GM21619 (cell line): ENCODE data around the gene KCTD16.

Source experiments
- ATAC-seq: cut with Tn5 transposase; IDR thresholded peaks from one replicate; pipeline ENCODE4 v1.9.1; 2021; ENCODE audit not compliant: unreplicated experiment

KCTD16 gene

GRCh38 chr5:144162686-144163085 is 8.0 kb upstream of the KCTD16 start:
- no peak for ATAC-seq

- no peak for ATAC-seq
Observed at GRCh38 chr5:144166696-144167095, 4.0 kb upstream of the KCTD16 start.

DNA sequence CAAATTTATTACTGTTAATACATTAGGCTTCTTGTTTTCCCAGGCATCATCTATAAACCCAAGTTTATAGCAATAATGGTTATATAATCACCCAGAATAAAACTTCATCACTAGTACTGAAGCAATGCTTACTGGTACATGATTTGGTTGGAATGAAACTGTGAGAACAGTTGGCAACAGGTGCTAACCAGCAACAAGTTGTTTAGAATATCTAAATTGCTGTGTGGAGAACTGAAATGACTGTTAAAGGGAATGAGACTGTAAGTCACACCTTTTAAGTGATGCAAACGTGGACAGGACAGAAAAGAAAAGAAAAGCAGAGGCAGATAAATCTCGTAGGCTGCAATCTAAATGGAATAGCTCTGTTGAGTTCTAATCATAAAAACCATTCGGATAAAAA is 2.7 kb upstream of the KCTD16 start:
- ATAC-seq = no peak

DNA sequence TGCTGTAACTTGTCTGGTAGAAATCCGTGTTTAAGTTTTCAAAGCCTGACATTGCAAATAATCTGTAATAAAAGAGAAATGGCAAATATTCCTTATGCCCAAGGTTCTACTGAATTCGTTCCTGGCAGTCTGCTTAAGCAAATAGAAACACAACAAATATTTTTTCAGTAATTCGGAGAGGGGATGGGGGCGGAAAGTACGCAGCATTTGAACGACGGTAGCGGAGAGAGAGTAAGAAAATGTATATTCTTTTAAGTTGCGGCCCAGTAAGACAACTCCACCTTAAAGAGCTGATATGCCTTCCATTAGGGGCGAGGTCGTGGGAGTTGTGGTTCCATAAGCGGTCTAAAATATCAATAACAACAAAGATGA is 783 bp upstream of the KCTD16 start:
- ATAC-seq = no peak

GRCh38 chr5:144173766-144174165 is 3.1 kb downstream of the KCTD16 start:
- ATAC-seq = no peak

- no peak for ATAC-seq
Observed at GRCh38 chr5:144177548-144177947, 6.9 kb downstream of the KCTD16 start.

- ATAC-seq = no peak
Observed at GRCh38 chr5:144179226-144179625, 8.6 kb downstream of the KCTD16 start.

GRCh38 chr5:144183254-144183889 is 12.7 kb downstream of the KCTD16 start:
- no peak for ATAC-seq

DNA sequence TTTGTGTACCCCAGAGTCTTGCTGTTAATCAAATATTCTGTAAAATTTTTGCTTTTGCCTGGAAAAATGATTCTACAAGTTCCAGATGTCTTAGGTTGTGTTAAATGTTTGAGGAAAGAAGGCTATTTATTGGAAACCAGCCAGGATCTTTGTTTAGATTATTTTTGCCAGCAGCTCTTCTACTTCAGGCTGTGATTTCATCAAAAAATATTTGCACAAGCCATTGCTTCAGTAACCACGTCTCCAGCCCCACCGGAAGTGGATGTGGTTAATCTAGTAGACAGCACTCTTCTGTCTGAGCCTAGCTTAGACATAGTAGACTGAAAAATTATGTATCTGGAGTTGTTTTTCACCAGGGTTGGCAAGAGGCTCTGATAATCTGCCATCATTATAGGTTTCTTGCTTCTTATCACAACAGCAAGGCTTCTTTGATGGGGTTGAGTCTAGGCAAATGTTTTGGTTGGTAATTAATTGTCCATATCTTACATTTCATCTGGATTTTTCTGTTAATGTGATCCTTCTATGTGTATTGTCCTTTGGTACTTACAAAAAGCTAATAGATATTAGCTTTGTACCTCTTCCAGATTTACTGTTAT is 17.1 kb downstream of the KCTD16 start:
- peak; percentile 84 for ATAC-seq

GRCh38 chr5:144189800-144190429 is 19.2 kb downstream of the KCTD16 start:
- ATAC-seq = peak; percentile 28

- ATAC-seq = no peak
Observed at GRCh38 chr5:144191531-144191930, 20.9 kb downstream of the KCTD16 start.

GRCh38 chr5:144191998-144192397 is 21.3 kb downstream of the KCTD16 start:
- peak; percentile 88 for ATAC-seq

DNA sequence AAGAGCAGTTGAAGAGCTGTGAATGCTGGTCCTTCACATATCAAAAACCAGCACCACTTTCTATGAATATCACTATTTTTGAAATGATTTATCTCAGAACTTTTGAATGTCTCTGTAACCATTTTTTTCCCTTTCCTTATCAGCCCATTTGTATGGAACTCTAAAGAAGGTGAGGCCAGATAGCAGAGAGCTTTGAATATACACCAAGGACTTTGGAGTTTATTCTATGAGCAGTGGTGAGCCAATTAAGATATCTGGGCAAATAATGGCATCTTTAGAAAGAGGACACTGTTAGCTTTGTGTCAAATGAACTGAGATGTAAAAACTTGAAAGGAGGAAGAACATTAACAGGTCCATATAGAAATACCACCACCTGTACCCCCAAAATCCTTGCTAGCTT is 22.0 kb downstream of the KCTD16 start:
- no peak for ATAC-seq

DNA sequence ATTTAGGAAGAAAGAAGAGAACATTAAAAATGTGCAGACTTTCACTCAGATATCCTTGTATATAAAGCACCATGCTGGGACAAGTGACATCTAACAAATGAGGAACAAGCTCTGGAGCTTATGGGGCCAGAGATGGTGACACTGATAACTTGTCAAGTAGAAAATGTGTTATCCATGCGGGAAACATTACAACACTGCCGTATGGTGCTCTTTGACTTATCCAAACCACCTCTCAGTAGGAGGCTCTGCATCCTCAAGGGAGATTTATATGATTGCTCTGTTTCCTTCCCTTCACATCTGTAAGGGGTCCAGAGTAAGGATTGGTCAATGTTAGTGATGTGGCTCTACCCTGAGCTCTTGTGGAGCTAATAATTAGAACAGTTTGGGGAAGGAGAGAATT is 23.5 kb downstream of the KCTD16 start:
- no peak for ATAC-seq

GRCh38 chr5:144195448-144195847 is 24.8 kb downstream of the KCTD16 start:
- no peak for ATAC-seq

GRCh38 chr5:144196612-144197011 is 25.9 kb downstream of the KCTD16 start:
- ATAC-seq = no peak

DNA sequence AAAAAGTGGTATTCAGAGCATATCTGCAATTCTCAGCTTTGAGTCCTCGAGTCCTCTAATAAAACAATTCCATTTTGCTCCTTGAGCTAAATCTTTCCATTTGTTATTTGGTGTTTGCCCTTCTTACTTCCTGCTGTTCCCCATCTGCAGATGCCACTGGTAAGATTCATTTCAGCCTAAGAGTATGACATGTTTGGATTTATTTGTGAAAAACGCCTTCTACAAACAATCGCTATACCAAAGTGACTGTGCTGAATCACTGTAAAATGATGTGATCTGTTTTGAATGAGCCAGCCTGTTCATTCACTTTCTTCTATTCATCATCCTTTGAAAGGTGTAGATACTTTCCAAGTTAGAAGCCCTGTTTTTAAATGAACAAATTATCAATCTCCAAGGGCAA is 27.7 kb downstream of the KCTD16 start:
- ATAC-seq = no peak

DNA sequence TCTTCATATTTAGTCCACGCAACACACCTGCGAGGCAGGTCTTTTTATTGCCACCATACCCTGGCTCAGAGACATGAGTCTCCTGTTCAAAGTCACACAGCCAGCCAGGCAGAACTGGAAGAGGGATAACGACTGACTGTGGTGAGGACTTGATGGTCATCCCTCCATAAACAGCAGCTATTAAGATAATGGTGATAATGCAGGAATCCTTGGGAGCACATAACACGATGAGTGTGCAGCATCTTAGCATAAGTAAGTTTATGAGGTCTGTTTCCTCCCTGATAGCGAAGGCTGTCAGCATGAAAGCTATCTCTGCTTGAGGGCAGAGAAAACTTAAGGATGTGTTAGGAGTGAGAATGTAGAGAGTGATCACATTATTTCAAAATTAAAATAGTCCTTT is 30.9 kb downstream of the KCTD16 start:
- ATAC-seq = no peak

- ATAC-seq = no peak
Observed at GRCh38 chr5:144202072-144202471, 31.4 kb downstream of the KCTD16 start.

DNA sequence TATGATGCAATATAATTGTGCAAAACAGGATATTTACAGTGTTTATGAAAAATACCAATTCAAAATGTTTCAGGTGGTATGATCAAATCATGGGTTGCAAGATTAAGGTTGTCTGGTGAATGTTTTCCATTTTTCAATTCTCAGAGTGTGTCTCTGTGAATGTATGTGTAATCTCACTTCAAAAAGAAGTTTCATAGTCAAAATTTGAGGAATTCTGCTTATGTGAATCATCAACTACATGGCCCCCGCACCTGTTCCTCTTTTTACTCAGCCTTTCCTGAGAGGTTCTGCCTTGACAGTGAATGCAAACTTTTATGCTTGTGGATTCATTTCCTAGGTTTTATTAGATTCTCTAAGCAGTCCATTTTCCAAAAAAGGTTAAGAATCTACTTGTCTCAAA is 32.1 kb downstream of the KCTD16 start:
- ATAC-seq = no peak

- peak; percentile 92 for ATAC-seq
Observed at GRCh38 chr5:144203750-144204596, 33.3 kb downstream of the KCTD16 start.

GRCh38 chr5:144205141-144205551 is 34.5 kb downstream of the KCTD16 start:
- ATAC-seq = no peak
